ENCODE measurements around the gene SORL1-AS1.
"Not testable (repeated sequence)": the region's sequence is repeated elsewhere in the genome, so short reads cannot be mapped to it uniquely, and the experiment has no call there.

The SORL1-AS1 gene

DNA sequence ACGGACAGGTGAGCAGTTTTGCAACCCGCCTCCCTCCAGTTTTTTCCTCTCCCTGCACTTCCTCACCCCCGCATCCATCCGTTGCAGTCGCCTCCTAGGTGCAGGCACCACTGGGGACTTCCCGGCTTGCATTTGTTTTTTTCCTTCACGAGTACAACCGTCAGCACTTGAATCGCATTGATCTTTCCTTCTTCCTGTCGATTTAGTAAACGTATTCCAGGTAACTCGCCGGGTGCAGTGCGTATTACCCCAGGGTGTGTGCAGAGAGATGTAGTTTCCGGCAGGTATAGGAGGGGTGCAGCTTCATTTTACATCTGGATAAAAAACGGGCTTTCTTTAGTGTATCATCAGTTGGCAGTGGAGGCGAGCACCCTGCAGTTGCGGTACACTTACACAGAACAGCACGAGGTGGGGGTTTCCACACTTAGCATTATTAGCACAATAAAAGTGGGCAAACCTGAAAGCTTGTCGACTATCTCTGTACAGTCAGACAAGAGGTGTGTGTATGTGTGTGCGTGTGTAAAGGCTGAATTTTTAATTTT, at the start of gene SORL1-AS1:
TSS of gene SORL1-AS1 (minus strand) at position 359 of the 542 bp plus-strand sequence.
- DNase-seq (ENCODE audit: low spot score): no peak

- DNase-seq (ENCODE audit: low spot score): no peak
Observed at GRCh38 chr11:121500717-121501116, 48.0 kb upstream of the SORL1-AS1 start.

DNA sequence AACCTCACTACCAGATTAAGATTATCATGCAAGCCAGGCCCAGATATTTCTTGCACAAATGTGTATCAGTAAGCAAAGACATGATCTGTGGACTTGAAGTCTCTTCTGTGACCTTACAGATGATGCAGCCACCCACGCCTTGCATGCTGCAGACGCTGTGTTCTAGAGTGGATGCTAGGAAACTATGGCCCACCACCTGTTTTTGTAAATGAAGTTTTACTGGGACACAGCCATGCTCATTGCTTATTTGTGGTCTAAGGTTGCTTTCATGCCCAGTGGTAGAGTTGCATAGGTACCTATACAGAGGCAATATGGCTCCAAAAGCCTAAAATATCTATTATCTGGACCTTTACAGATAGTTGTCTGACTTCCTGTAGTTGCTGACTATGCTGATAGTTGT, 47.5 kb upstream of the SORL1-AS1 start:
- no peak for DNase-seq (ENCODE audit: low spot score)

- DNase-seq (ENCODE audit: low spot score): no peak
Observed at GRCh38 chr11:121499405-121499804, 46.6 kb upstream of the SORL1-AS1 start.

DNA sequence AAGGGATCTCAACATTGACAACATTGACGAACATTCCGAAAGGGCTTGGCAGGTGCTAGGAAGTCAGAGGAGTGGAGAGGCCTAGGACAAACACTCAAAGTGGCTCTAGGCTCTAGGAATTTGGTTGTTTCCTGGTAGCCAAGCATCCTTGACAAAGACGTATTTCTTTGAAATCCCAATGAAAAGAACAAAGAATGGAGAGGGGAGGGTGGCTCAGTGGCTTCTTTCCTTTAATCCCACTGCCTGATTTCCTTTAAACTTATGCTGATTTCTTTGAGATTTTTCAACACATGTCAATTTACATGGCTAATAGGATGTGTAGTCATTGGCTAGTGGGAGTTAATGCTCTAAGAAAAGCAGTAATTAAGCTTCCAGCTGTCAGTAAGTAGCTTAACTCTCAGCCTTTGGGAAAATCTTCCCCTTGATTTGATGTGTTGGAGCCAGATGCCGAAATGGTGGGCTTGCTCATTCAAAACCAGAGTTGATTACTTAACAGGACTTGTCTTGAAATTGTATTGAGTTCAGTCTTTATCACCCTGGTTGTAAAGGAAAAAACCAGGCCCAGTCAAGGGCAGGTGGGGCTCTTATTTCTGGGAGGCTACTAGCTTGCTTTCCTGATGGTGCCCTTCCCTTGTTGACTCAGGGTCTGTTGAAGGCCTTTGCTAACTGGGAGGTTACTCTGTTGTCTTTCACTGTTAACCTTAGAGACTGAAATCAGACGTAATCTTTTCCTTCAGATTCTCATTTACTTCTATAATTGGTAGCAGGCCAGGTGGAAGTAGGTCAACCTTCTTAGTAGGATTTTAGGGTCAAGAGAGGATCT, 44.6 kb upstream of the SORL1-AS1 start:
- DNase-seq (ENCODE audit: low spot score): no peak

DNA sequence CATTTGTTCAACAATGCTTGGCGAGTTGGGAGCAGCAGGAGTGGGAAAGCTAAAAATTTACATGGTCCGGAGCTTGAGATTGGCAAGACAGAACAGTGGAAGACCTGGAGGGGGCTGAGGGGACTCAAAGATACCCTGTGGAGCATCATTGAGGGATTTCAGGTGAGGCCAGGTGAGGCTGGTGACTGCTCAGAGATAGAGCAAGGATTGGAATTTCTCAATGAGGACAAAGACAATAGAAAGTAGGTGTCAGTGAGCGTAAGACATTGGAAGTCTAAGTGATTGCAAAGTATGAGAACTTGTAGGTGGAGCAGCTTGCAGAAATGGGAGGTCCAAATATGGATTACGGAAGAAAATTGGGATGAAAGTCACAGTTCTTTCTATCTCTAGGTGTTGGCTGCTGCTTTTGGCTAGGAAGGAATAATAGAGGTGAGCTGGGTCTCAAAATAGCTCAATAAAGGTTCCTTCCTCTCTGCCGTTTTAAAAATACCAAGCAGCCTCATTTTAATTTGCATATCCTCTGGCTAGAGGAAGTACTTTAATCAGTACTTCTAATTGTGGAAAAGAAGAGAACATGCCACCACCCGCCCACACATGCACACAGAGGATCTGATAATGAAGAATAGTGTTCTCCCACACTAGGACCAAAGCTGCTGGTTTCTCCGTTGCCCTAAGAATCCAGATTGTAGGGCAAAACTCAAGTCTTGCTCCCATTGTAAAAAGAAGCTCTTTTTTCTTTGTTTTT, 41.8 kb upstream of the SORL1-AS1 start:
- no peak for DNase-seq (ENCODE audit: low spot score)

- DNase-seq (ENCODE audit: low spot score): no peak
Observed at GRCh38 chr11:121489823-121490222, 37.1 kb upstream of the SORL1-AS1 start.

DNA sequence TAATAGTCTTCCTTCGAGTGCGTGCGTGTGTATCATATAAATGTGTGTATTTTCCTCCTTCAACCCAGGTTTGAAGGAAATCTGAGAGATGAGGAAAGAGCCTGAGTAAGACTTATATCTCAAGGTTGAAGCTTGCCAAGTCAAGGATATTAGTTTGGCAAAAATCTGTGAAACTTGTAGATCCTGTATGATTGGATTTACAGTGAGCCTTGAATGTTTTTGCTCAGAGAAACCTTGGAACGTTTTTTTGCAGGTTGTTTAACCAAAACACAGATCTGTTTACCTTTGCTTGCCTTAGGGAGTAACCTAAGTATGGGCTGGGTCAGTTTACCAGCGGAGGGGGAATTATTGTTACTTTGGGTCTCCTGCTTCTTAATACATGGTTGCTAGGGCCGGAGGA, 35.9 kb upstream of the SORL1-AS1 start:
- DNase-seq (ENCODE audit: low spot score): no peak

DNA sequence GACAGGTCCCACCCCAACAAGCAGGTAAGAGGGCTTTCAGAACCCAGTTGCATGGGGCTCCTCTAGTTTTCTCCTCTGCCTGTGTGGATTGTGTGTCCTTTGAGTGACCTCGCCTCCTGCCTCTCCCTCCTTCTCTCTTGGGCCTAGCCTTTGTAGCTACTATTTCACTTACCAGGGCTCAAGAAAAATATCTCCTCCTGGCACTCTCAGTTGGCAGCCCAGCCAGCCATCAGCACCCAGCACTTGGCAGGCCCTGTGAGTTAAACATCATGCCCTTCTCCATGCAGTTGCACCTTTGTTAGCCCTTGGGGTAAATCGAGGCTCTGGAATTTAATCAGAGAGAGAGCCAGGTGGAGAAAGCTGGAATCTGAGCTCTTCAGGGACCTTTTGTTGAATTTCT, 35.4 kb upstream of the SORL1-AS1 start:
- no peak for DNase-seq (ENCODE audit: low spot score)

GRCh38 chr11:121487191-121487590, 34.4 kb upstream of the SORL1-AS1 start:
- no peak for DNase-seq (ENCODE audit: low spot score)

DNA sequence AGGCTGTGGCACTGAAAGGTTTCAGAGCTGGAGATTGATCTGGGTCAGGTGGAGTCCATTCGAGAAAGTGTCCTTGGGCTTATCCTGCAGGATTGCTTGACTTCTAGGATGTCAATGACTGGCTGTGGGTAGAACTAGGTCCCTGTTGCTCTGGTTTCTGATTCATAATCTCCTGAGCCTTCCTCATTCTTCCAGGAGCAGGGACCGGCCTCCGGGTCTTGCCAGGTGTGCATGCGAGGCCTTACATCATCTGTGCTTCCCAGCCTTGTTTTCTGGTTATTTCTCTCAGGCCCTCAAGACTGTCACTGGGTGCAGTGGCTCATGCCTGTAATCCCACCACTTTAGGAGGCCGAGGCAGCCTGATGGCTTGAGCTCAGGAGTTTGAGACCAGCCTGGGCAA, 33.3 kb upstream of the SORL1-AS1 start:
- no peak for DNase-seq (ENCODE audit: low spot score)

- no peak for DNase-seq (ENCODE audit: low spot score)
Observed at GRCh38 chr11:121485216-121485615, 32.4 kb upstream of the SORL1-AS1 start.

DNA sequence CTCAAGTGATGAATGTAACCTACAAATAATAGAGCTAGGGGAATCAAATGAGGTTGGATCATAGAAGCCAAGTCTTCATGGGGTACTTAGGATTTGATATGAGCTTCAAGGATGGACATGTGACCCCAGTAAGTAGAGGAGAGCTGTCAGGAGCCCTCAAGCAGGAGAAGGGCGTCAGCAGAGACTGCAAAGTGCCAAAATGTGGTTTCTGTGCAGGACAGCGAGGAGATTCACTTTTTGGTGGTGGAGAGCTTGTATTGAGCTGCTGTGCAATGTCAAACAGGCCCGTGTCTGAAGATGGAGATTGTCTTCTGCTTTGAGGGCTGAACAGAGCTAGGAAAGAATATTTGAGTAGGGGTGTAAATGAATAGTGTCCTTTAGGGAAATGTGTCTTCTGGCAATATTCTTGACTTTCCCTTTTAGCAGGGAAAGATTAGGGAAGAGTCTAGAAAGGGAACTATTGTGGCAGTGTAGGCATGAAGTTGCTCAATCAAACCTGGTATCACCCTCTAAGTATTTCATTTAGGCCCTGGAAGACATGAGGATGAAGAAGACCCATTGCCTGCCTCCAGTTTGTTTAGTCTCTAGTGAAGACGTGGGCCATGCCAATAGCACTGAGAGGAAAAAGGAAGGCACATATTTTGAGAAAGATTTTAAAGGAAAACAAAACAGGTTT, 31.2 kb upstream of the SORL1-AS1 start:
- DNase-seq (ENCODE audit: low spot score): no peak

DNA sequence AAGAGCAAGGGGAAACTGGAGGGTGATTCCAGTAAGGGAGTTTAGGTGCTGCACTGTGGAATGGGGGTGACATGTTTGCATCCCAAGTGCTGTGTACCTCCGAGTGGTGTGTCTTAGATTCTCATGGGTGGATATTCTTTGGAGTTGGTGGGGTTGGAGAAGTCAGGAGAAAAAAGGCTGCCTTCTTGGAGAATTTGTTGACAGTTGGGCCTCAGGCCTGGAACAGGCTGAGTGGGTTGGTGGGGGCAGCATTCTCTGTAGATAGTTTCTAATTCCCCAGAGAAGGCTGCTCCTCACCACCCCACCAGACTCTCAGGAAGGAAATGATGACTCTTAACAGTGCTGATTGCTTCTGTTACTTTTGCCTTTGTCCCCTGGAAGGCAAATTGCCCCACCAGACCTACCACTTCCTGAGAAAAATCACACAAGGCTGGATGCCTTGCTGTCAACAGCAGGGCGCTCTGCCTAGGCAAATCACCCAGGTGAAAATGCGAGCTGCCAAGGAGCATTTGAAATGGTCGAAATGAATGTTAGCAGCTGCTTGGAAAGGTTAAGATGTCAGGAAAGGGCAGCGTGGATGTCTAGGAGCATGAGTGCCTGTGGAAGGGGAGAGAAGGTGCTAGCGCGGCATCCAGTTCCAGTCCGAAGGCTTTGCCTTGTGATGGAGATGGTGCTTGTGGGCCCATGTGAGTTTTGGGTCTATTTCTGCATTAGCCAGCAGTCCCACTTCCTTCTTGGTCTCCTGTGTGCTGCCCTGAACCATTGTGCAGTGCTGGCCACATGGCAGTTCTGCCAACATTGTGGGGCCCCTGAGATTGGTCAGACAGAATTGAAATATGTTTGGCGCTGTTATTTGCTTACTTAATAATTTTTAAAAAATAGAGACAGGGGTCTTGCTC, 29.7 kb upstream of the SORL1-AS1 start:
- DNase-seq (ENCODE audit: low spot score): peak; percentile 15

GRCh38 chr11:121481484-121482230, 28.9 kb upstream of the SORL1-AS1 start:
- DNase-seq (ENCODE audit: low spot score): not testable (repeated sequence)

GRCh38 chr11:121479698-121480238, 27.0 kb upstream of the SORL1-AS1 start:
- no peak for DNase-seq (ENCODE audit: low spot score)

GRCh38 chr11:121478895-121479697, 26.3 kb upstream of the SORL1-AS1 start:
- DNase-seq (ENCODE audit: low spot score): no peak

DNA sequence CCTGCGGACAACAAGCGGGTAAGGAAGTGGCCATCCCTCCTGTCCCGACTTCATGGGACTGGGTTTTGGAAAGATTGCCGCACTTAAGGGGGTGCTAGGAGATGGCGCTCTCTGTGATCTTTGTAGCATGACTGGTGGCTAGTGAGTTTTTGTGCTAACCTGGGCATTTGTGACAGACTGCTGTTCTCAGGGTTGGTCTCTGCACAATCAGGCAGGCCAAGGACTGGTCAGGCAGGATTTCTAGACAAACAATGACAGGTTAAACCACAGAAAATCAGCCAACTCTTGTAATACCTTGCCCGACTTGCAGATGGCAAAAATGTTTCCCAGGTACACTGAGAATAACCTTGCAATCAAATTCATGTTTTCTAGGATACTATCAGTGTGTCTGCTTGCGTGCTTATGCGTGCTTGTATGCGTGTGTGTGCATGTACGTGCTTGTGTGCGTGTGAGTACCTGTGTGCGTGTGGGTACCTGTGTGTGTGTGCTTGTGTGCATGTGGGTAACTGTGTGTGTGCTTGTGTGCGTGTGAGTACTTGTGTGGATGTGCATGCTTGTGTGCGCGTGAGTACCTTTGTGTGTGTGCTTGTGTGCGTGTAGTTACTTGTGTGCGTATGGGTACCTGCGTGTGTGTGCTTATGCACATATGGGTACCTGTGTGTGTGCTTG, 25.6 kb upstream of the SORL1-AS1 start:
- DNase-seq (ENCODE audit: low spot score): no peak
